Measurements from ENCODE around the gene NDEL1. TPM values are rescaled to one million over a fixed set of nuclear protein-coding genes. Genes with fewer than 3 reads are reported as not detected.

NDEL1 gene
- total RNA-seq, 1 experiment from 2014 or later, result 38.4 TPM

- no CpG with 5 or more reads among the region's 6 CpGs for WGBS (ENCODE audit: extremely low coverage, insufficient read length, low lambda C conversion rate)
- TF ChIP-seq CTCF (conservative IDR thresholded peaks at IDR 0.05), result no peak
- peaks cover 44 to 92% (median 85%) of the 10 kb centered on the region in 3 experiments for H3K36me3 Mint-ChIP-seq (ENCODE audit: insufficient read depth in 1 of 3, low read depth in 3 of 3)
Measured at GRCh38 chr17:8502126-8502525, 66.4 kb downstream of the NDEL1 start.

More at GRCh38 chr17:8502126-8502525, 66.4 kb downstream of the NDEL1 start:
- no peaks in the 10 kb centered on the region for H4K20me1 ChIP-seq (ENCODE audit: control insufficient read depth, insufficient read depth, insufficient read length)
- H2BK12ac ChIP-seq (ENCODE audit: insufficient read length, low read depth, low read length), result no peak overlapping the region
- no peak overlapping the region for H3K4ac ChIP-seq (ENCODE audit: low read depth, low read length)
- no peak overlapping the region for H4K91ac ChIP-seq (ENCODE audit: insufficient read length, low read depth, low read length)
- no peak overlapping the region for H2BK20ac ChIP-seq (ENCODE audit: low read depth, low read length, poor library complexity, severe bottlenecking)
- H3K9me3 Mint-ChIP-seq, result no peaks in the 10 kb centered on the region
- H3K9ac ChIP-seq (ENCODE audit: extremely low read depth, insufficient read length, low read length), result no peak overlapping the region
- no peak overlapping the region for H4K8ac ChIP-seq (replicated peaks; ENCODE audit: insufficient read length, low read depth, low read length)
- H2AFZ ChIP-seq (ENCODE audit: low read length), result no peak overlapping the region
- H3K27me3 Mint-ChIP-seq (ENCODE audit: low read depth), result no peaks in the 10 kb centered on the region
- no peak overlapping the region for H2AK5ac ChIP-seq (ENCODE audit: insufficient read length, low read length)
- DNase-seq, result no peak
- no peaks in the 10 kb centered on the region for H3K9me3 ChIP-seq (ENCODE audit: control insufficient read depth, low read depth, low read length)
- H3K27me3 ChIP-seq (ENCODE audit: insufficient read depth, low read length), result no peaks in the 10 kb centered on the region
- no peak overlapping the region for H3K27ac ChIP-seq (ENCODE audit: insufficient read length, low read depth, low read length)
- no peaks in the 10 kb centered on the region for H3K4me1 Mint-ChIP-seq
- no peak overlapping the region for H3T11ph ChIP-seq (ENCODE audit: low read length)
- no peak overlapping the region for H3K23ac ChIP-seq (ENCODE audit: insufficient read length, low read depth, low read length)
- no peak overlapping the region for H2BK15ac ChIP-seq (ENCODE audit: low read depth, low read length)
- H3K4me2 ChIP-seq (ENCODE audit: insufficient read depth, insufficient read length, low read length), result no peak overlapping the region
- H4K5ac ChIP-seq (ENCODE audit: insufficient read length, low read depth, low read length), result no peak overlapping the region
- H3K4me1 ChIP-seq (ENCODE audit: insufficient read depth, low read length), result no peaks in the 10 kb centered on the region
- H3K4me3 Mint-ChIP-seq, result no peak overlapping the region
- no peak overlapping the region for H3K14ac ChIP-seq (ENCODE audit: insufficient read depth, low read length)
- peak overlapping the region in 2 of 3 experiments; percentile 66 to 79; a peak in 4 of 7 replicates for H3K27ac Mint-ChIP-seq
- no peak overlapping the region for H2BK5ac ChIP-seq (ENCODE audit: insufficient read length, low read length)
- no peak overlapping the region for H3K18ac ChIP-seq (ENCODE audit: insufficient read length, low read depth, low read length)
- H3K79me1 ChIP-seq (ENCODE audit: insufficient read depth, low read depth, low read length, poor library complexity, severe bottlenecking), result no peaks in the 10 kb centered on the region
- H3K23me2 ChIP-seq (ENCODE audit: insufficient read length, low read depth, low read length, poor library complexity, severe bottlenecking), result no peaks in the 10 kb centered on the region
- H2BK120ac ChIP-seq (ENCODE audit: low read depth, low read length, poor library complexity, severe bottlenecking), result no peak overlapping the region
- no peaks in the 10 kb centered on the region for H3K79me2 ChIP-seq (ENCODE audit: insufficient read depth, low read length)
- no peak overlapping the region for H3K56ac ChIP-seq (ENCODE audit: insufficient read length, low read depth, low read length)

Measured in H9 (cell line).